Measurements from ENCODE around the gene SRP72.

DNA sequence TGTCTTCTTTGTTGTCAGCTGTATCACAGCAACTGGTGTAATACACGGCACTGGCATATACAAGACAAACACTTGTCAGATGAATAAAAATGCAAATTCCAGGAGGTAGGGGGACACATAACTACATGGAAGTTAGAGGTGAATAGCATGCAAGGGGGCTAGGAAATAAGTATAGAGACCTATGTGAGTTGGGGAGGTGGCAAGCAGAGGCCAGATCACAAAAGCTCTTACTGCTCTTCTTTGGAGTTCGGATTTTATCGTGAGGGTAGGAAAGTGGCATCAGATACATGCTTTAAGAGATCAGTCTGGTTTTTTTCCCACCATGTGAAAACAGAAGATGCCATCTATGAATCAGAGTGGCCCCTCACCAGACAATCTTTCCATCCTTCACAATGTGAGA is 2.8 kb upstream of the SRP72 start:
- TF ChIP-seq, protein P1, sequence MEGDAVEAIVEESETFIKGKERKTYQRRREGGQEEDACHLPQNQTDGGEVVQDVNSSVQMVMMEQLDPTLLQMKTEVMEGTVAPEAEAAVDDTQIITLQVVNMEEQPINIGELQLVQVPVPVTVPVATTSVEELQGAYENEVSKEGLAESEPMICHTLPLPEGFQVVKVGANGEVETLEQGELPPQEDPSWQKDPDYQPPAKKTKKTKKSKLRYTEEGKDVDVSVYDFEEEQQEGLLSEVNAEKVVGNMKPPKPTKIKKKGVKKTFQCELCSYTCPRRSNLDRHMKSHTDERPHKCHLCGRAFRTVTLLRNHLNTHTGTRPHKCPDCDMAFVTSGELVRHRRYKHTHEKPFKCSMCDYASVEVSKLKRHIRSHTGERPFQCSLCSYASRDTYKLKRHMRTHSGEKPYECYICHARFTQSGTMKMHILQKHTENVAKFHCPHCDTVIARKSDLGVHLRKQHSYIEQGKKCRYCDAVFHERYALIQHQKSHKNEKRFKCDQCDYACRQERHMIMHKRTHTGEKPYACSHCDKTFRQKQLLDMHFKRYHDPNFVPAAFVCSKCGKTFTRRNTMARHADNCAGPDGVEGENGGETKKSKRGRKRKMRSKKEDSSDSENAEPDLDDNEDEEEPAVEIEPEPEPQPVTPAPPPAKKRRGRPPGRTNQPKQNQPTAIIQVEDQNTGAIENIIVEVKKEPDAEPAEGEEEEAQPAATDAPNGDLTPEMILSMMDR (IDR thresholded peaks at IDR 0.05; ENCODE audit: borderline replicate concordance, extremely low read depth, low read length, poor library complexity, severe bottlenecking), result no peak
- TF ChIP-seq EZH2 (IDR thresholded peaks at IDR 0.05; ENCODE audit: borderline replicate concordance, low read depth, low read length, severe bottlenecking), result no peak
